PC-3 (cell line): ENCODE measurements around the gene RAB8A. TPM values are rescaled to one million over a fixed set of nuclear protein-coding genes. Genes with fewer than 3 reads are reported as not detected.

Experiments used
- ATAC-seq: fragments of 200-7000 bp; cut with Tn5 transposase; 2 replicates; pipeline ENCODE4 v1.9.1; 2020; ENCODE audit warnings: mild to moderate bottlenecking, moderate library complexity
- BruUV-seq: library from RNA; stranded (reverse); fragments of 400-500 nt; replicated peaks from 2 replicates; lab custom pipeline; 2021; lab: Mats Ljungman, UMichigan
- CTCF ChIA-PET: fragments of 300-600 bp; sonication (Branson Sonifier 250); formaldehyde crosslinking; loops from one replicate; lab custom pipeline; 2022; ENCODE audit warnings: antibody characterized with exemption; lab: Charles Lee
- POLR2A ChIA-PET: fragments of 300-600 bp; sonication (Branson Sonifier 250); formaldehyde crosslinking; loops from one replicate; lab custom pipeline; 2022; ENCODE audit warnings: antibody characterized with exemption; ENCODE audit not compliant: unreplicated experiment; lab: Charles Lee
- DNase-seq: peaks from one replicate; pipeline ENCODE4 v3.0.0-alpha.2; 2015
- H2AFZ ChIP-seq: fragments of 300-600 bp; sonication (generic); 2 replicates; pipeline ENCODE4 v1.6.0; 2016; ENCODE audit warnings: antibody characterized with exemption, low read length
- H3F3A ChIP-seq: fragments of 300-600 bp; sonication (generic); one replicate; pipeline ENCODE4 v1.6.0; 2017; ENCODE audit warnings: antibody characterized with exemption, low read length, control low read depth, mild to moderate bottlenecking; ENCODE audit not compliant: unreplicated experiment
- H3K27ac ChIP-seq: fragments of 300-600 bp; sonication (generic); 2 replicates; pipeline ENCODE4 v1.5.1; 2016; ENCODE audit warnings: mild to moderate bottlenecking, low read length
- H3K27me3 ChIP-seq: fragments of 300-600 bp; sonication (generic); 2 replicates; pipeline ENCODE4 v1.6.1; 2016; ENCODE audit warnings: low read length, mixed read lengths
- H3K36me3 ChIP-seq: fragments of 300-600 bp; sonication (generic); 2 replicates; pipeline ENCODE4 v1.6.1; 2016; ENCODE audit warnings: low read depth, mixed run types, low read length, mixed read lengths
- H3K4me1 ChIP-seq: fragments of 300-600 bp; sonication (generic); 2 replicates; pipeline ENCODE4 v1.5.1; 2016; ENCODE audit warnings: low read length; ENCODE audit not compliant: insufficient read depth
- H3K4me2 ChIP-seq: fragments of 300-600 bp; sonication (generic); 2 replicates; pipeline ENCODE4 v1.6.0; 2016; ENCODE audit warnings: low read length
- H3K4me3 ChIP-seq: fragments of 300-600 bp; sonication (generic); 2 replicates; pipeline ENCODE4 v1.5.1; 2016; ENCODE audit warnings: mild to moderate bottlenecking, low read length, mixed read lengths
- H3K79me2 ChIP-seq: fragments of 300-600 bp; sonication (generic); 2 replicates; pipeline ENCODE4 v1.6.1; 2017; ENCODE audit warnings: low read length, mixed read lengths
- H3K9ac ChIP-seq: fragments of 300-600 bp; sonication (generic); 2 replicates; pipeline ENCODE4 v1.6.0; 2016; ENCODE audit warnings: mild to moderate bottlenecking, low read length
- H3K9me2 ChIP-seq: fragments of 300-600 bp; sonication (generic); replicated peaks from 2 replicates; pipeline ENCODE4 v1.6.1; 2016; ENCODE audit warnings: mixed run types, low read length, mixed read lengths
- H3K9me3 ChIP-seq: fragments of 300-600 bp; sonication (generic); 2 replicates; pipeline ENCODE4 v1.6.1; 2016; ENCODE audit warnings: low read length, mixed read lengths
- H4K20me1 ChIP-seq: fragments of 300-600 bp; sonication (generic); 2 replicates; pipeline ENCODE4 v1.6.1; 2016; ENCODE audit warnings: low read length, mixed read lengths
- EZH2 ChIP-seq: fragments of 300-600 bp; sonication (generic); IDR thresholded peaks from one replicate; pipeline ENCODE4 v1.6.1; 2017; ENCODE audit warnings: antibody characterized with exemption, mild to moderate bottlenecking, low read length; ENCODE audit not compliant: unreplicated experiment
- EZH2phosphoT487 ChIP-seq: fragments of 300-600 bp; sonication (generic); IDR thresholded peaks from 2 replicates; pipeline ENCODE4 v1.6.1; 2018; ENCODE audit warnings: mild to moderate bottlenecking, antibody characterized with exemption, low read length, borderline replicate concordance
- intact Hi-C: fragments of 100-400 bp; cut with micrococcal nuclease; formaldehyde crosslinking; loops from 2 replicates; pipeline ENCODE4 v1.9.0; 2023
- total RNA-seq: library from RNA; depleted of rRNA; stranded (reverse); fragments of >200 nt; gene quantifications from 2 replicates; pipeline ENCODE4 v1.2.3, GENCODE V29; 2014
- TF ChIP-seq, protein P1 (sequence below): fragments of 300-600 bp; sonication (generic); conservative IDR thresholded peaks from 2 replicates; pipeline ENCODE4 v1.5.1; 2017; ENCODE audit warnings: antibody characterized with exemption, low read depth, mild to moderate bottlenecking, low read length

Gene RAB8A
- total RNA-seq, 1 experiment from 2014 or later = 94.5 TPM

DNA sequence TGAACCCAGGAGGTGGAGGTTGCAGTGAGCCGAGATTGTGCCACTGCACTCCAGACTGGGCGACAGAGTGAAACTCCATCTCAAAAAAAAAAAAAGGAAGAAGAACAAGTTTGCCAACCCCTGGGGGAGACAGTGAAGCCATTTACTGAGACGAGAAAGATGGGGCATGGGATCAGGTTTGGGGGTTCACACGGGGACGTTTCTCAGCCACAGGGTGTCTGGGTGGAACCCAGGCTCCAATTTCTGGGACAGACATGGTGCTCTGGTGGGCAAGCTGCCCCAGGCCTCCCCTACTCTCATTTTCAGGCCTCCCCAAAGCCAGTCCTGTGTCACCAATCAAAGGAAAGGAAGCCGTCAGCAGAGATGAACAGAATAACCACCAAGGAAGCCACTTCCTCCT is 45.2 kb downstream of the RAB8A start:
- Histone ChIP-seq H3K79me2 (no peaks in the 10 kb centered on the region), H4K20me1 (no peaks in the 10 kb centered on the region), H3K4me2 (no peak overlapping the region), H3K27ac (no peak overlapping the region), H3K9me2 (no peaks in the 10 kb centered on the region), H3K36me3 (peaks cover 6% of the 10 kb centered on the region), H3K9ac (no peak overlapping the region), H3F3A (peaks cover 4% of the 10 kb centered on the region), H2AFZ (no peak overlapping the region), H3K27me3 (no peaks in the 10 kb centered on the region), H3K9me3 (no peaks in the 10 kb centered on the region), H3K4me1 (peaks cover 20% of the 10 kb centered on the region), H3K4me3 (no peak overlapping the region)
- no peak for DNase-seq
- intact Hi-C loops = no loop called here
- no TSS peak for BruUV-seq
- ATAC-seq = no peak
- no peak for TF ChIP-seq EZH2
- TF ChIP-seq, protein P1, sequence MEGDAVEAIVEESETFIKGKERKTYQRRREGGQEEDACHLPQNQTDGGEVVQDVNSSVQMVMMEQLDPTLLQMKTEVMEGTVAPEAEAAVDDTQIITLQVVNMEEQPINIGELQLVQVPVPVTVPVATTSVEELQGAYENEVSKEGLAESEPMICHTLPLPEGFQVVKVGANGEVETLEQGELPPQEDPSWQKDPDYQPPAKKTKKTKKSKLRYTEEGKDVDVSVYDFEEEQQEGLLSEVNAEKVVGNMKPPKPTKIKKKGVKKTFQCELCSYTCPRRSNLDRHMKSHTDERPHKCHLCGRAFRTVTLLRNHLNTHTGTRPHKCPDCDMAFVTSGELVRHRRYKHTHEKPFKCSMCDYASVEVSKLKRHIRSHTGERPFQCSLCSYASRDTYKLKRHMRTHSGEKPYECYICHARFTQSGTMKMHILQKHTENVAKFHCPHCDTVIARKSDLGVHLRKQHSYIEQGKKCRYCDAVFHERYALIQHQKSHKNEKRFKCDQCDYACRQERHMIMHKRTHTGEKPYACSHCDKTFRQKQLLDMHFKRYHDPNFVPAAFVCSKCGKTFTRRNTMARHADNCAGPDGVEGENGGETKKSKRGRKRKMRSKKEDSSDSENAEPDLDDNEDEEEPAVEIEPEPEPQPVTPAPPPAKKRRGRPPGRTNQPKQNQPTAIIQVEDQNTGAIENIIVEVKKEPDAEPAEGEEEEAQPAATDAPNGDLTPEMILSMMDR = no peak
- no peak for TF ChIP-seq EZH2phosphoT487
- ChIA-PET POLR2A (no interaction called here), CTCF (no interaction called here)

DNA sequence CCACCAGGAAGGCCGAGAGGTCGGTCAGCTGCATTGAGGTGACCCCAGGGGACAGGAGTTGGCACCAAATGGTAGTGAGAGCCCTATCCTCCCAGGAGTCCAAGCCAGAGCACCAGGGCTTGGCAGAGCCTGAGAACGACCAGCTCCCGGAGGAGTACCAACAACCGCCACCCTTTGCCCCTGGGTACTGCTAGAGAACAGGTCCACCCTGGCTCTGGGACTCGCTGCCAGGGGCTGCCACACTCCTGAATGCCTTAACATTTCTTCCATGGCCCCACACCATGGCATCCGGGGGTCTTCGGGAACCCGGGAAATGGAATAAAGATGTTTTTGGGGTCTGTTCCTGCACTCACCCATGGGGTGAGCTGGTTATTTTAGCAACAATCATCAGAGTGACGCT is 45.9 kb downstream of the RAB8A start:
- Histone ChIP-seq H3K27ac (no peak overlapping the region), H3K9me2 (no peaks in the 10 kb centered on the region), H3K4me1 (peaks cover 20% of the 10 kb centered on the region), H3K9ac (no peak overlapping the region), H3K27me3 (no peaks in the 10 kb centered on the region), H3F3A (peaks cover 4% of the 10 kb centered on the region), H3K36me3 (peaks cover 6% of the 10 kb centered on the region), H3K4me2 (no peak overlapping the region), H4K20me1 (no peaks in the 10 kb centered on the region), H3K79me2 (no peaks in the 10 kb centered on the region), H3K4me3 (no peak overlapping the region), H3K9me3 (no peaks in the 10 kb centered on the region), H2AFZ (no peak overlapping the region)
- no TSS peak for BruUV-seq
- TF ChIP-seq EZH2phosphoT487 (no peak), EZH2 (no peak)
- TF ChIP-seq, protein P1 = no peak
- intact Hi-C loops = no loop called here
- POLR2A ChIA-PET = no interaction called here
- CTCF ChIA-PET = no interaction called here
- DNase-seq (no peak), ATAC-seq (no peak)

DNA sequence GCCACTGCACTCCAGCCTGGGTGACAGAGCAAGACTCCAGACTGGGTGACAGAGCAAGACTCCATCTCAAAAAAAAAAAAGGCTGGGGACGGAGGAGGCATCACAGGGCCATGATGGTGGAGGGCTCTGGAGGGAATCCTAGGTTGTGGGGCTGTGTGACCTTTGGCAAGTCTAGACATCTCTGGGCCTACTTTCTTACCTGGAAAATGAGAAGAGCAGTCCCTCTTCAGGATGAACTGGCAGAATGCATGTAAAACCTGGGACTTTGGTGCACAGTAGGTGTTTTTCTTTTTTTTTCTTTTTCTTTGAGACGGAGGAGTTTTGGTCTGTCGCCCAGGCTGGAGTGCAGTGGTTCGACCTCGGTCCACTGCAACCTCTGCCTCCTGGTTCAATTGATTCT is 48.0 kb downstream of the RAB8A start:
- H3K4me3 ChIP-seq = no peak overlapping the region
- no TSS peak for BruUV-seq
- ATAC-seq (no peak), DNase-seq (no peak)
- no peaks in the 10 kb centered on the region for H3K27me3 ChIP-seq
- H3K27ac ChIP-seq = peak overlapping the region; percentile 99
- peak overlapping the region; percentile 84; the same call in 1 of the 2 replicates for H3K9ac ChIP-seq
- CTCF ChIA-PET = interaction anchor here (0.6 kb wide), 1 partner anchor 23 kb away, joined by 3 read pairs; no protein-coding TSS in a partner anchor
- no peak for TF ChIP-seq EZH2
- no peak for TF ChIP-seq EZH2phosphoT487
- TF ChIP-seq, protein P1 = no peak
- no peaks in the 10 kb centered on the region for H3K36me3 ChIP-seq
- peaks cover 27% of the 10 kb centered on the region for H3K4me1 ChIP-seq
- no peaks in the 10 kb centered on the region for H3K79me2 ChIP-seq
- no peak overlapping the region for H3K4me2 ChIP-seq
- H2AFZ ChIP-seq = no peak overlapping the region
- no peaks in the 10 kb centered on the region for H4K20me1 ChIP-seq
- no peaks in the 10 kb centered on the region for H3K9me2 ChIP-seq
- intact Hi-C loops = no loop called here
- H3K9me3 ChIP-seq = no peaks in the 10 kb centered on the region
- H3F3A ChIP-seq = peaks cover 4% of the 10 kb centered on the region
- POLR2A ChIA-PET = no interaction called here
